CD4-positive, alpha-beta memory T cell (primary cell): ENCODE results near the gene VSTM5. TPM values are rescaled to one million over a fixed set of nuclear protein-coding genes. Genes with fewer than 3 reads are reported as not detected.
A peak's percentile ranks its signal among the peaks of the same experiment; 100 is the strongest.
"Not testable (repeated sequence)": the region's sequence is repeated elsewhere in the genome, so short reads cannot be mapped to it uniquely, and the experiment has no call there.

Experiments used
- CTCF ChIA-PET: fragments of 350-600 bp; sonication (Branson Sonifier 250); formaldehyde crosslinking; loops from one replicate; lab custom pipeline; 2021; ENCODE audit warnings: inconsistent platforms; ENCODE audit not compliant: partially characterized antibody; lab: Charles Lee
- POLR2A ChIA-PET: fragments of 350-600 bp; sonication (Branson Sonifier 250); formaldehyde crosslinking; loops from one replicate; lab custom pipeline; 2021; ENCODE audit not compliant: partially characterized antibody; lab: Charles Lee
- DNase-seq, 5 donors: peaks; one replicate each; pipeline versions ENCODE4 v3.0.0 to v3.0.0-alpha.2; 2020 to 2022; ENCODE audit warnings: mixed read lengths in 1 of 5
- H3K27ac ChIP-seq: one replicate; pipeline ENCODE4 v1.7.0; 2013; ENCODE audit warnings: low read depth, low read length
- H3K27me3 ChIP-seq: 2 replicates; pipeline ENCODE4 v1.7.0; 2013; ENCODE audit warnings: mild to moderate bottlenecking, low read length, moderate library complexity; ENCODE audit not compliant: insufficient read depth
- H3K36me3 ChIP-seq: 2 replicates; pipeline ENCODE4 v1.7.0; 2013; ENCODE audit warnings: mild to moderate bottlenecking, low read length, moderate library complexity; ENCODE audit not compliant: insufficient read depth
- H3K4me1 ChIP-seq: 2 replicates; pipeline ENCODE4 v1.7.0; 2013; ENCODE audit warnings: mild to moderate bottlenecking, low read length, moderate library complexity; ENCODE audit not compliant: insufficient read depth
- H3K4me3 ChIP-seq, 2 donors: one replicate each; pipeline ENCODE4 v1.7.0; 2013; ENCODE audit warnings: low read length in 2 of 2, mild to moderate bottlenecking in 1 of 2
- H3K9me3 ChIP-seq, 2 donors: one replicate each; pipeline ENCODE4 v1.7.0; 2013; ENCODE audit warnings: low read length in 2 of 2, control low read depth in 1 of 2; ENCODE audit not compliant: control insufficient read depth in 1 of 2
- H3K27ac Mint-ChIP-seq, 7 donors: one replicate each; pipeline ENCODE4 v1.8.0; 2020 to 2021; ENCODE audit warnings: mixed read lengths in 7 of 7, mild to moderate bottlenecking in 6 of 7, inconsistent platforms in 3 of 7, moderate library complexity in 3 of 7
- H3K27me3 Mint-ChIP-seq, 2 donors: one replicate each; pipeline ENCODE4 v1.8.0; 2020 to 2021; ENCODE audit warnings: mixed read lengths in 2 of 2
- H3K36me3 Mint-ChIP-seq, 2 donors: one replicate each; pipeline ENCODE4 v1.8.0; 2020 to 2021; ENCODE audit warnings: mixed read lengths in 2 of 2, inconsistent platforms in 1 of 2, mild to moderate bottlenecking in 1 of 2
- H3K4me1 Mint-ChIP-seq, 4 donors: one replicate each; pipeline ENCODE4 v1.8.0; 2020 to 2021; ENCODE audit warnings: mixed read lengths in 4 of 4, mild to moderate bottlenecking in 1 of 4
- H3K4me3 Mint-ChIP-seq, 8 donors: one replicate each; pipeline ENCODE4 v1.8.0; 2020 to 2021; ENCODE audit warnings: mixed read lengths in 8 of 8, mild to moderate bottlenecking in 7 of 8, moderate library complexity in 6 of 8, inconsistent platforms in 3 of 8
- H3K9me3 Mint-ChIP-seq, 8 donors: one replicate each; pipeline ENCODE4 v1.8.0; 2020 to 2021; ENCODE audit warnings: mixed read lengths in 8 of 8, mild to moderate bottlenecking in 5 of 8, inconsistent platforms in 3 of 8, moderate library complexity in 1 of 8
- intact Hi-C: fragments of 100-400 bp; cut with micrococcal nuclease; formaldehyde crosslinking; loops from one replicate; pipeline ENCODE4 v1.15.1; 2023
- polyA plus RNA-seq, 2 donors: library from polyadenylated mRNA; unstranded; fragments of 300-500 nt; fragmentation: Illumina TruSeq; gene quantifications; one replicate each; pipeline ENCODE4 v1.2.3, GENCODE V29; 2021
- total RNA-seq, 2 experiments: library from RNA; stranded (reverse); gene quantifications; one replicate each; pipeline ENCODE4 v1.2.3, GENCODE V29; 2021

Gene VSTM5
- total RNA-seq (not detected), polyA plus RNA-seq (not detected)

DNA sequence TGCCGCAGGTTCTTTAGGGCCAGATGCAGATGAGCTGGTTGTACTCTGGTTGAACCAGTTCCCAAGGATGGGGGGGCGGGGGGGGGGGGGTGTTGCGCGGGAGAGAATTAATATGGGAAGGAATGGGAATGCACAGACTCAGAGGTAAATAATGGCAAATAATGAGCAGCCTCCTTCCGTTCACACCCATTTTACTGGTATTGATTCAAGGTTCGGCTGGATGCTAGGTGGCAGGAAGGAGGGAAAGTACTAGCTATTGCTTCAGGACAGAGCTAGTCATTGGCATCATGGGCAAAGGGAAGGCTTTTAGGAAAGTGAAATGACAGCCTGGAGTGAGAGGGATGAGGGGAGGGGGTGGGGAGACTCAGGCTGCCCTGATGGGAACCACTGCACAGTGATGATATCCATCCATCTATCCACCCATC is at the start of gene VSTM5:
TSS of gene VSTM5 (minus strand) at position 25 of the 425 bp plus-strand sequence. CDS start 116 bp downstream, outside the sequence.
- DNase-seq = no peak
- Mint-ChIP-seq H3K27me3 (peaks cover 15 to 27% of the 10 kb centered on the region in 2 donors), H3K4me1 (peaks cover 0 to 6% (median 2%) of the 10 kb centered on the region in 4 donors), H3K27ac (no peak within 1 kb of the TSS), H3K36me3 (no peaks in the 10 kb centered on the region), H3K9me3 (no peaks in the 10 kb centered on the region), H3K4me3 (peak within 1 kb of the TSS in 4 of 8 donors; percentile 12 to 52 (median 29))
- Histone ChIP-seq H3K9me3 (no peaks in the 10 kb centered on the region), H3K4me3 (no peak within 1 kb of the TSS), H3K27ac (no peak within 1 kb of the TSS), H3K36me3 (no peaks in the 10 kb centered on the region), H3K27me3 (peaks cover 3% of the 10 kb centered on the region), H3K4me1 (no peaks in the 10 kb centered on the region)
- intact Hi-C loops = no loop called here
- ChIA-PET POLR2A (no interaction called here), CTCF (no interaction called here)

- peak in 4 of 5 donors; percentile 7 to 30 (median 16) for DNase-seq
- Histone ChIP-seq H3K4me1 (no peaks in the 10 kb centered on the region), H3K9me3 (no peaks in the 10 kb centered on the region), H3K36me3 (no peaks in the 10 kb centered on the region), H3K27ac (no peak overlapping the region), H3K4me3 (no peak overlapping the region), H3K27me3 (peaks cover 3% of the 10 kb centered on the region)
- Mint-ChIP-seq H3K27ac (no peak overlapping the region), H3K9me3 (peaks cover 0 to 10% (median 0%) of the 10 kb centered on the region in 8 donors), H3K27me3 (peaks cover 27 to 37% of the 10 kb centered on the region in 2 donors), H3K4me3 (no peak overlapping the region), H3K36me3 (no peaks in the 10 kb centered on the region), H3K4me1 (peaks cover 0 to 3% (median 0%) of the 10 kb centered on the region in 4 donors)
- CTCF ChIA-PET = interaction anchor here (0.6 to 2.5 kb wide), 10 partner anchors 9 to 1003 kb away, joined by 3 to 30 read pairs (median 4); no protein-coding TSS in a partner anchor
- POLR2A ChIA-PET = no interaction called here
- intact Hi-C loops = loop anchor here (1.0 to 10.0 kb wide), 2 partner anchors 609 to 1000 kb away; no protein-coding TSS in a partner anchor
Measured at GRCh38 chr11:93895106-93895862, 44.9 kb upstream of the VSTM5 start.

DNA sequence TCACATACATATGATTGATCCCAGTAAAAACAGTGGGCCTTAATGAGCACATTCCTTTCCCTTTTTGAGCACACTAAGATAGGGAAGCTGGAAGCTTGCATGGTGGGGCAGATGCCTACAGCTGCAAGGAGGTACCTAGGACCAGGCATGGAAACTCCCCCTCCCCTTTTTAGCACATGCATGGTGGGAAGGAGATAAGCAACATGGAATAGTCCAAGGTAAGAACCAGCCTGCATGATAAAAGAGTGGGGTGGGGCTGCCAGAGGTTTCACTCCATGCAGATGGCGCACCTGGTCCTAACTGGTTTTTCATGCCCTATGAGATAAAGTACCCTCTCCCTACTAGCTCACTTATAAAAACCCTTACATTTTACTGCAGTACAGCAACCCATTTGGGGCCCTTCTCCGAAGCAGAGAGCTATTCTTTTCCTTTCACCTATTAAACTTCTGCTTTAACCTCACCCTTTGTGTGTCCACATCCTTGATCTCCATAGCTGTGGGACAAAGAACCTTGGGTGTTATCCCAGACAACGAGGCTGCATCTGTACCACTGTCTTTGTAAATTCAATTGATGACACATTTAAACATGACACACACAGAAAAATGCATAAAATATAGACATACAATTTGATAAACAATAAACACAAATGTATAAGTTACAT is 40.1 kb upstream of the VSTM5 start:
- no peaks in the 10 kb centered on the region for H3K36me3 Mint-ChIP-seq
- CTCF ChIA-PET = no interaction called here
- POLR2A ChIA-PET = no interaction called here

GRCh38 chr11:93887111-93887510 is 36.7 kb upstream of the VSTM5 start:
- no peak overlapping the region for H3K27ac ChIP-seq
- Mint-ChIP-seq H3K4me1 (no peaks in the 10 kb centered on the region), H3K36me3 (no peaks in the 10 kb centered on the region), H3K27me3 (peaks cover 8 to 11% of the 10 kb centered on the region in 2 donors), H3K27ac (no peak overlapping the region), H3K4me3 (no peak overlapping the region), H3K9me3 (peaks cover 0 to 20% (median 15%) of the 10 kb centered on the region in 8 donors)
- ChIA-PET CTCF (interaction anchor here (2.0 kb wide), 1 partner anchor 8 kb away, joined by 6 read pairs; no protein-coding TSS in a partner anchor), POLR2A (no interaction called here)
- no peaks in the 10 kb centered on the region for H3K36me3 ChIP-seq
- no peak overlapping the region for H3K4me3 ChIP-seq
- intact Hi-C loops = no loop called here
- DNase-seq = no peak
- H3K4me1 ChIP-seq = no peaks in the 10 kb centered on the region
- no peaks in the 10 kb centered on the region for H3K27me3 ChIP-seq
- H3K9me3 ChIP-seq = no peaks in the 10 kb centered on the region

More for the DNA sequence above, 40.1 kb upstream of the VSTM5 start:
- H3K27me3 Mint-ChIP-seq = peaks cover 19% of the 10 kb centered on the region in 2 donors
- Histone ChIP-seq H3K27me3 (peaks cover 3% of the 10 kb centered on the region), H3K27ac (no peak overlapping the region), H3K9me3 (no peaks in the 10 kb centered on the region), H3K36me3 (no peaks in the 10 kb centered on the region), H3K4me3 (no peak overlapping the region), H3K4me1 (no peaks in the 10 kb centered on the region)
- intact Hi-C loops = loop anchor here (10.0 kb wide), 1 partner anchor 1004 kb away; no protein-coding TSS in a partner anchor
- H3K4me1 Mint-ChIP-seq = peaks cover 0 to 3% (median 0%) of the 10 kb centered on the region in 4 donors
- H3K9me3 Mint-ChIP-seq = peaks cover 0 to 7% (median 0%) of the 10 kb centered on the region in 8 donors
- H3K4me3 Mint-ChIP-seq = no peak overlapping the region
- no peak overlapping the region for H3K27ac Mint-ChIP-seq
- DNase-seq = no peak

GRCh38 chr11:93879114-93879513 is 28.7 kb upstream of the VSTM5 start:
- H3K4me1 Mint-ChIP-seq, H3K4me3 Mint-ChIP-seq, intact Hi-C loops, H3K36me3 Mint-ChIP-seq, H3K27ac ChIP-seq, H3K27ac Mint-ChIP-seq, DNase-seq, H3K36me3 ChIP-seq, H3K27me3 ChIP-seq, H3K4me1 ChIP-seq, H3K4me3 ChIP-seq, CTCF ChIA-PET, POLR2A ChIA-PET, H3K9me3 ChIP-seq: not testable (repeated sequence)
- peaks cover 9 to 10% of the 10 kb centered on the region in 2 donors for H3K27me3 Mint-ChIP-seq
- H3K9me3 Mint-ChIP-seq = peaks cover 0 to 24% (median 17%) of the 10 kb centered on the region in 8 donors

DNA sequence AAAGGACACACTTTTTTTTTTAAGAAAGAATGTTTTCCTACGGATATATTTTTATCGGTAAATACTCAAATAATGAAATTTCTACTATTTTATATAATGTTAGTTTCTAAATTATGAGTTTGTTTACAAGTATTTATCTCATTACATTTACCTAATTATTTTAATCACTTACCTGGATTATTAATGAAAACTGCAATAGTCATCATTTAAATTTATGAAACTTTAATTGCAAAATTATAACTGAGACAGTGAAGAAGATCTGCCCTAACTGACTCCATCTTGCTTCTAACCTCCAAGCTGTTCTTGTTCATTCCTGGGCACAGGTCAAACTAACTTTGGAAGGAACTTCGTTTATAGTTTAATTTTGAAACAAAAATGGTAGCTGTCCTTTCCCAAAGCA is 25.2 kb upstream of the VSTM5 start:
- intact Hi-C loops = no loop called here
- H3K27me3 Mint-ChIP-seq = peaks cover 5 to 10% of the 10 kb centered on the region in 2 donors
- no peak overlapping the region for H3K4me3 Mint-ChIP-seq
- POLR2A ChIA-PET = no interaction called here
- no peaks in the 10 kb centered on the region for H3K9me3 Mint-ChIP-seq
- no peak overlapping the region for H3K27ac Mint-ChIP-seq
- no peak for DNase-seq
- no peaks in the 10 kb centered on the region for H3K36me3 Mint-ChIP-seq
- H3K27ac ChIP-seq = no peak overlapping the region
- no peaks in the 10 kb centered on the region for H3K36me3 ChIP-seq
- CTCF ChIA-PET = no interaction called here
- H3K9me3 ChIP-seq = no peaks in the 10 kb centered on the region
- no peak overlapping the region for H3K4me3 ChIP-seq
- H3K4me1 ChIP-seq = no peaks in the 10 kb centered on the region
- H3K4me1 Mint-ChIP-seq = no peaks in the 10 kb centered on the region
- H3K27me3 ChIP-seq = no peaks in the 10 kb centered on the region

DNA sequence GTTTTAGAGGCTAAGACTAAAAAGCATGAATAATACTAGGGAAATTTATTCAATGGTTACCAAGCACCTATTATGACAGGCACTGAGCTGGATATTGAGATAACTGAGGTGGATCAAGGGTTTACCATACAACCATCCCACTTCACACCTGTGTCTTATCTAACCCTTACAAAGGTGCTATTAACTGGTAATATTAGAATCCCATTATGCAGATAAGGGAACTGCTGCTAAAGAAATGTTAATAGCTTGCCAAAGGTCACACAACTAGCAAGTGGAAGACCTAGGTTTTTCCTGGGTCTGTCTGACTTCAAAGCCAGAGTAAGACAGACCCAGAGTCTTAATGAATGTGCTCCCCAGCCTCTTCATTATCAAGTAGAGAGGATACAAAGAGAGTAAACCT is 21.1 kb upstream of the VSTM5 start:
- DNase-seq = no peak
- H3K9me3 Mint-ChIP-seq = peaks cover 0 to 2% (median 0%) of the 10 kb centered on the region in 8 donors
- ChIA-PET POLR2A (no interaction called here), CTCF (no interaction called here)
- no peaks in the 10 kb centered on the region for H3K36me3 Mint-ChIP-seq
- H3K4me3 Mint-ChIP-seq = no peak overlapping the region
- Histone ChIP-seq H3K4me3 (no peak overlapping the region), H3K4me1 (no peaks in the 10 kb centered on the region), H3K36me3 (no peaks in the 10 kb centered on the region), H3K9me3 (no peaks in the 10 kb centered on the region), H3K27me3 (no peaks in the 10 kb centered on the region), H3K27ac (no peak overlapping the region)
- H3K4me1 Mint-ChIP-seq = no peaks in the 10 kb centered on the region
- H3K27ac Mint-ChIP-seq = no peak overlapping the region
- H3K27me3 Mint-ChIP-seq = peaks cover 4% of the 10 kb centered on the region in 2 donors
- intact Hi-C loops = no loop called here
